ENCODE results near the gene SHD. TPM values are rescaled to one million over a fixed set of nuclear protein-coding genes. Genes with fewer than 3 reads are reported as not detected.

The SHD gene
- total RNA-seq, 1 experiment from 2014 or later = 0.11 TPM

- no peak for TF ChIP-seq EZH2 (IDR thresholded peaks at IDR 0.05; ENCODE audit: low read length, unreplicated experiment)
- TF ChIP-seq CTCF (conservative IDR thresholded peaks at IDR 0.05; ENCODE audit: low read depth, low read length) = no peak
- no peak for TF ChIP-seq EZH2phosphoT487 (IDR thresholded peaks at IDR 0.05; ENCODE audit: borderline replicate concordance, low read length)
- ATAC-seq (no peak), DNase-seq (no peak)
- no peaks in the 10 kb centered on the region for H3K9me3 ChIP-seq (ENCODE audit: low read length)
- BruUV-seq (replicated peaks) = no TSS peak
- no peak overlapping the region for H3K9ac ChIP-seq (ENCODE audit: low read length)
- H3K4me2 ChIP-seq (ENCODE audit: low read length) = no peak overlapping the region
- no peaks in the 10 kb centered on the region for H3K27me3 ChIP-seq (ENCODE audit: low read length)
- H3K79me2 ChIP-seq (ENCODE audit: low read length) = no peaks in the 10 kb centered on the region
- intact Hi-C loops (cut with micrococcal nuclease) = no loop called here
- ChIA-PET CTCF (no interaction called here), POLR2A (ENCODE audit: unreplicated experiment) (no interaction called here)
- H3K9me2 ChIP-seq (replicated peaks; ENCODE audit: low read length) = no peaks in the 10 kb centered on the region
- no peaks in the 10 kb centered on the region for H3K4me1 ChIP-seq (ENCODE audit: insufficient read depth, low read length)
- no peak overlapping the region for H3K4me3 ChIP-seq (ENCODE audit: low read length)
- no peaks in the 10 kb centered on the region for H4K20me1 ChIP-seq (ENCODE audit: low read length)
- H2AFZ ChIP-seq (ENCODE audit: low read length) = no peak overlapping the region
- H3K36me3 ChIP-seq (ENCODE audit: low read depth, low read length) = no peaks in the 10 kb centered on the region
- H3K27ac ChIP-seq (ENCODE audit: low read length) = no peak overlapping the region
- no peaks in the 10 kb centered on the region for H3F3A ChIP-seq (ENCODE audit: low read length, unreplicated experiment)
Observed at GRCh38 chr19:4324228-4324627, 45.2 kb downstream of the SHD start.

- BruUV-seq (replicated peaks) = no TSS peak
- H3K79me2 ChIP-seq (ENCODE audit: low read length) = no peaks in the 10 kb centered on the region
- POLR2A ChIA-PET (ENCODE audit: unreplicated experiment) = no interaction called here
- H2AFZ ChIP-seq (ENCODE audit: low read length) = no peak overlapping the region
- intact Hi-C loops (cut with micrococcal nuclease) = no loop called here
- TF ChIP-seq CTCF (conservative IDR thresholded peaks at IDR 0.05; ENCODE audit: low read depth, low read length) (no peak), EZH2phosphoT487 (IDR thresholded peaks at IDR 0.05; ENCODE audit: borderline replicate concordance, low read length) (no peak), EZH2 (IDR thresholded peaks at IDR 0.05; ENCODE audit: low read length, unreplicated experiment) (no peak)
- H3K36me3 ChIP-seq (ENCODE audit: low read depth, low read length) = no peaks in the 10 kb centered on the region
- no peak for ATAC-seq
- no peaks in the 10 kb centered on the region for H3F3A ChIP-seq (ENCODE audit: low read length, unreplicated experiment)
- no peak overlapping the region for H3K4me3 ChIP-seq (ENCODE audit: low read length)
- H3K27me3 ChIP-seq (ENCODE audit: low read length) = no peaks in the 10 kb centered on the region
- H3K9me3 ChIP-seq (ENCODE audit: low read length) = no peaks in the 10 kb centered on the region
- H3K27ac ChIP-seq (ENCODE audit: low read length) = no peak overlapping the region
- H3K9me2 ChIP-seq (replicated peaks; ENCODE audit: low read length) = no peaks in the 10 kb centered on the region
- no peak for DNase-seq
- CTCF ChIA-PET = no interaction called here
- H3K9ac ChIP-seq (ENCODE audit: low read length) = no peak overlapping the region
- no peak overlapping the region for H3K4me2 ChIP-seq (ENCODE audit: low read length)
- no peaks in the 10 kb centered on the region for H3K4me1 ChIP-seq (ENCODE audit: insufficient read depth, low read length)
- H4K20me1 ChIP-seq (ENCODE audit: low read length) = no peaks in the 10 kb centered on the region
Observed at GRCh38 chr19:4326215-4326836, 47.3 kb downstream of the SHD start.

GRCh38 chr19:4326837-4327251, 47.8 kb downstream of the SHD start:
- Histone ChIP-seq H3K9me3 (ENCODE audit: low read length) (no peaks in the 10 kb centered on the region), H3K9me2 (replicated peaks; ENCODE audit: low read length) (no peaks in the 10 kb centered on the region), H3K79me2 (ENCODE audit: low read length) (no peaks in the 10 kb centered on the region), H3K27ac (ENCODE audit: low read length) (no peak overlapping the region), H3K4me3 (ENCODE audit: low read length) (no peak overlapping the region), H3K36me3 (ENCODE audit: low read depth, low read length) (no peaks in the 10 kb centered on the region), H3K4me1 (ENCODE audit: insufficient read depth, low read length) (no peaks in the 10 kb centered on the region), H3K9ac (ENCODE audit: low read length) (no peak overlapping the region), H3K4me2 (ENCODE audit: low read length) (no peak overlapping the region), H3K27me3 (ENCODE audit: low read length) (no peaks in the 10 kb centered on the region), H2AFZ (ENCODE audit: low read length) (no peak overlapping the region), H3F3A (ENCODE audit: low read length, unreplicated experiment) (no peaks in the 10 kb centered on the region), H4K20me1 (ENCODE audit: low read length) (no peaks in the 10 kb centered on the region)
- no TSS peak for BruUV-seq (replicated peaks)
- DNase-seq = no peak
- intact Hi-C loops (cut with micrococcal nuclease) = no loop called here
- TF ChIP-seq EZH2phosphoT487 (IDR thresholded peaks at IDR 0.05; ENCODE audit: borderline replicate concordance, low read length) (no peak), CTCF (conservative IDR thresholded peaks at IDR 0.05; ENCODE audit: low read depth, low read length) (no peak), EZH2 (IDR thresholded peaks at IDR 0.05; ENCODE audit: low read length, unreplicated experiment) (no peak)
- no peak for ATAC-seq
- POLR2A ChIA-PET (ENCODE audit: unreplicated experiment) = no interaction called here
- CTCF ChIA-PET = no interaction called here
